ENCODE measurements around the gene RCSD1.

GRCh38 chr1:167618366-167618765 lies 11.7 kb upstream of the RCSD1 start:
- TF ChIP-seq TAF1 (IDR thresholded peaks at IDR 0.05; ENCODE audit: borderline replicate concordance, low read depth, low read length) (no peak), POLR2AphosphoS5 (IDR thresholded peaks at IDR 0.05; ENCODE audit: low read depth, low read length) (no peak), POLR2A (IDR thresholded peaks at IDR 0.05; ENCODE audit: low read depth, low read length) (no peak)

Data from GM12892 (cell line).